Mammary epithelial cell (primary cell): ENCODE measurements around the gene CITED4.

Experiments used
- CTCF ChIP-seq, 2 donors: IDR thresholded peaks in 1 of 2; conservative IDR thresholded peaks in 1 of 2; 2 replicates each; pipeline ENCODE4 v1.5.1; 2011 to 2012; ENCODE audit warnings: inconsistent platforms in 2 of 2, low read length in 2 of 2, mild to moderate bottlenecking in 2 of 2, control low read depth in 1 of 2, low read depth in 1 of 2; ENCODE audit not compliant: insufficient read depth in 1 of 2; ENCODE audit errors: extremely low read depth in 1 of 2
- EZH2 ChIP-seq: IDR thresholded peaks from 2 replicates; pipeline ENCODE4 v1.6.1; 2012; ENCODE audit warnings: low read length, inconsistent platforms, borderline replicate concordance

- TF ChIP-seq CTCF (conservative IDR thresholded peaks at IDR 0.05 in 1 of 2, IDR thresholded peaks at IDR 0.05 in 1 of 2; ENCODE audit: extremely low read depth in 1 of 2, insufficient read depth in 1 of 2, low read depth in 1 of 2, low read length in 2 of 2): no peak
- TF ChIP-seq EZH2: no peak
Observed at GRCh38 chr1:40894455-40894854, 32.3 kb upstream of the CITED4 start.
